Prostate gland (tissue), 2 donors: ENCODE measurements around the gene GSK3A. TPM values are rescaled to one million over a fixed set of nuclear protein-coding genes. Genes with fewer than 3 reads are reported as not detected.

Source experiments
- DNase-seq: peaks from one replicate; pipeline ENCODE4 v3.0.0-alpha.2; 2019; ENCODE audit warnings: low spot score
- H3K27ac ChIP-seq, 2 donors: fragments of 200-600 bp; sonication (generic); 2 replicates each; pipeline ENCODE4 v1.5.1; 2017 to 2019
- H3K27me3 ChIP-seq: fragments of 200-600 bp; sonication (generic); replicated peaks from 2 replicates; pipeline ENCODE4 v1.5.1; 2019; ENCODE audit not compliant: insufficient read depth
- H3K36me3 ChIP-seq, 2 donors: fragments of 200-600 bp; sonication (generic); 1 replicate in 1 of 2; 2 replicates in 1 of 2; pipeline versions ENCODE4 v1.5.1 to v1.8.1; 2017 to 2019
- H3K4me1 ChIP-seq: fragments of 200-600 bp; sonication (generic); replicated peaks from 2 replicates; pipeline ENCODE4 v1.5.1; 2019
- H3K4me3 ChIP-seq, 2 donors: fragments of 200-600 bp; sonication (generic); 2 replicates each; pipeline ENCODE4 v1.5.1; 2017 to 2019
- H3K9me3 ChIP-seq: fragments of 200-600 bp; sonication (generic); 2 replicates; pipeline ENCODE4 v1.5.1; 2017
- POLR2A ChIP-seq: fragments of 450-650 bp; IDR thresholded peaks from one replicate; pipeline ENCODE4 v1.6.1; 2016; ENCODE audit warnings: antibody characterized with exemption, mild to moderate bottlenecking
- POLR2AphosphoS5 ChIP-seq: sonication (generic); formaldehyde crosslinking; IDR thresholded peaks from one replicate; pipeline ENCODE4 v1.6.1; 2017; ENCODE audit warnings: antibody characterized with exemption
- WGBS: methylation state at CpG from one replicate; pipeline ENCODE4 v1.1.5; 2018; 5-methylcytosine and 5-hydroxymethylcytosine counted together
- intact Hi-C: fragments of 100-400 bp; cut with DNase I; formaldehyde crosslinking; loops from one replicate; pipeline ENCODE4 v1.14.2; 2022
- total RNA-seq, 2 donors: library from RNA; depleted of rRNA; stranded (reverse); fragments of >200 nt; gene quantifications; one replicate each; pipeline ENCODE4 v1.1.0, GENCODE V29; 2016
- TF ChIP-seq, protein P1 (sequence below), 4 experiments: fragments of 200-600 bp in 2 of 4; fragments of 450-650 bp in 2 of 4; sonication (generic) in 2 of 4; IDR thresholded peaks; 1 replicate in 3 of 4; 2 replicates in 1 of 4; pipeline ENCODE4 v1.5.1; 2016 to 2019; ENCODE audit warnings: antibody characterized with exemption in 4 of 4, mild to moderate bottlenecking in 2 of 4, moderate library complexity in 2 of 4

Gene GSK3A
- total RNA-seq, 2 donors from 2014 or later = 37.1 to 61.6 TPM

DNA sequence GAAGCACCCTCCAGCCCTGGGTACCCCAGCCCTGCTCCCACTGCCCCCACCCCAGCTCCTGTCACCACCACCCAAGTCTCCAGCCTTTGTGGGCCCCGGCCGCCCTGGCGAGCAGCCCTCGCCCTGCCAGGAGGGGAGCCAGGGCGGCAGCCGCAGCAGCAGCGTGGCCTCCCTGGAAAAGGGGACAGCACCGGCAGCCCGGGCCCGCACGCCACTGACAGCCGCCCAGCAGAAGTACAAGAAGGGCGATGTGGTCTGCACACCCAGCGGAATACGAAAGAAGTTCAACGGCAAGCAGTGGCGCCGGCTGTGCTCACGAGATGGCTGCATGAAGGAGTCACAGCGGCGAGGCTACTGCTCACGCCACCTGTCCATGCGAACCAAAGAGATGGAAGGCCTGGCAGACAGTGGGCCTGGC lies 30.6 kb upstream of the GSK3A start:
- intact Hi-C loops = no loop called here
- Histone ChIP-seq H3K4me1 (peaks cover 10% of the 10 kb centered on the region), H3K9me3 (no peaks in the 10 kb centered on the region), H3K27ac (no peak overlapping the region), H3K27me3 (no peaks in the 10 kb centered on the region), H3K36me3 (peaks cover 15 to 17% of the 10 kb centered on the region in 2 donors), H3K4me3 (no peak overlapping the region)
- TF ChIP-seq POLR2AphosphoS5 = no peak
- TF ChIP-seq, protein P1, sequence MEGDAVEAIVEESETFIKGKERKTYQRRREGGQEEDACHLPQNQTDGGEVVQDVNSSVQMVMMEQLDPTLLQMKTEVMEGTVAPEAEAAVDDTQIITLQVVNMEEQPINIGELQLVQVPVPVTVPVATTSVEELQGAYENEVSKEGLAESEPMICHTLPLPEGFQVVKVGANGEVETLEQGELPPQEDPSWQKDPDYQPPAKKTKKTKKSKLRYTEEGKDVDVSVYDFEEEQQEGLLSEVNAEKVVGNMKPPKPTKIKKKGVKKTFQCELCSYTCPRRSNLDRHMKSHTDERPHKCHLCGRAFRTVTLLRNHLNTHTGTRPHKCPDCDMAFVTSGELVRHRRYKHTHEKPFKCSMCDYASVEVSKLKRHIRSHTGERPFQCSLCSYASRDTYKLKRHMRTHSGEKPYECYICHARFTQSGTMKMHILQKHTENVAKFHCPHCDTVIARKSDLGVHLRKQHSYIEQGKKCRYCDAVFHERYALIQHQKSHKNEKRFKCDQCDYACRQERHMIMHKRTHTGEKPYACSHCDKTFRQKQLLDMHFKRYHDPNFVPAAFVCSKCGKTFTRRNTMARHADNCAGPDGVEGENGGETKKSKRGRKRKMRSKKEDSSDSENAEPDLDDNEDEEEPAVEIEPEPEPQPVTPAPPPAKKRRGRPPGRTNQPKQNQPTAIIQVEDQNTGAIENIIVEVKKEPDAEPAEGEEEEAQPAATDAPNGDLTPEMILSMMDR (IDR thresholded peaks at IDR 0.05) = no peak
- no peak for TF ChIP-seq POLR2A
- 94% methylated on average over 22 of the region's 23 CpGs for WGBS
- DNase-seq = no peak

DNA sequence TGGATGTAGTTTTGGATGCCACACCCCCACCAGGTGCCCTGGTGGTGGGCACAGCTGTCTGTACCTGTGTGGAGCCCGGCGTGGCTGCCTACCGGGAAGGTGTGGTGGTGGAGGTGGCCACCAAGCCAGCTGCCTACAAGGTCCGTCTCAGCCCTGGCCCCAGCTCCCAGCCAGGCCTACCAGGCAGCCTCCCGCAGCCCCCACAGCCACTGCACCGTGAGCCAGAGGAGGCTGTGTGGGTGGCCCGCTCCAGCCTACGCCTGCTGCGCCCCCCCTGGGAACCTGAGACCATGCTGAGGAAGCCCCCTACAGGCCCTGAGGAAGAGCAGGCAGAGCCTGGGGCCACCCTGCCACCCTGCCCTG lies 30.1 kb upstream of the GSK3A start:
- intact Hi-C loops = no loop called here
- Histone ChIP-seq H3K4me1 (peaks cover 10% of the 10 kb centered on the region), H3K9me3 (no peaks in the 10 kb centered on the region), H3K27me3 (no peaks in the 10 kb centered on the region), H3K4me3 (no peak overlapping the region), H3K27ac (no peak overlapping the region), H3K36me3 (peaks cover 15 to 17% of the 10 kb centered on the region in 2 donors)
- TF ChIP-seq POLR2A = no peak
- TF ChIP-seq POLR2AphosphoS5 = no peak
- TF ChIP-seq, protein P1 (IDR thresholded peaks at IDR 0.05) = no peak
- WGBS = 68% methylated on average over 4 of the region's 9 CpGs
- no peak for DNase-seq

DNA sequence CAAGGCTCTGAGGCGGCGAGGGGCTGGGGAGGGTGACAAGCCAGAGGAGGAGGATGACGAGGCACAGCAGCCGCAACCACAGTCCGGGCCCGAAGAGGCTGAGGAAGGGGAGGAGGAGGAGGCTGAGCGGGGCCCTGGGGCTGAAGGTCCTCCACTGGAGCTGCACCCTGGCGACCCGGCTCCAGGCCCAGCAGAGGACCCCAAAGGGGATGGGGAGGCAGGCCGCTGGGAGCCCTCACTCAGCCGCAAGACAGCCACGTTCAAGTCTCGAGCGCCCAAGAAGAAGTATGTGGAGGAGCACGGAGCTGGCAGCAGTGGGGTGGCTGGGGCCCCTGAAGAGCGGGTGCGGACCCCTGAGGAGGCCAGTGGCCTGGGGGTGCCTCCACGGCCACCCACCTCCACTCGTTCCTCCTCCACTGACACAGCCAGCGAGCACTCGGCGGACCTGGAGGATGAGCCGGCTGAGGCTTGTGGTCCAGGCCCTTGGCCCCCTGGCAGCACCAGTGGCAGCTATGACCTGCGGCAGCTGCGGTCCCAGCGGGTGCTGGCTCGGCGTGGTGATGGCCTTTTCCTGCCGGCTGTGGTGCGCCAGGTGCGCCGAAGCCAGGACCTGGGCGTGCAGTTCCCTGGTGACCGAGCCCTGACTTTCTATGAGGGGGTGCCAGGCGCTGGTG lies 29.6 kb upstream of the GSK3A start:
- Histone ChIP-seq H3K9me3 (no peaks in the 10 kb centered on the region), H3K4me3 (no peak overlapping the region), H3K4me1 (peaks cover 10% of the 10 kb centered on the region), H3K27ac (peak overlapping the region; percentile 95 to 99), H3K27me3 (no peaks in the 10 kb centered on the region), H3K36me3 (peaks cover 15 to 17% of the 10 kb centered on the region in 2 donors)
- no peak for DNase-seq
- intact Hi-C loops = no loop called here
- TF ChIP-seq, protein P1 (IDR thresholded peaks at IDR 0.05) = no peak
- TF ChIP-seq POLR2A (no peak), POLR2AphosphoS5 (no peak)
- WGBS = 86% methylated on average over 21 of the region's 35 CpGs

DNA sequence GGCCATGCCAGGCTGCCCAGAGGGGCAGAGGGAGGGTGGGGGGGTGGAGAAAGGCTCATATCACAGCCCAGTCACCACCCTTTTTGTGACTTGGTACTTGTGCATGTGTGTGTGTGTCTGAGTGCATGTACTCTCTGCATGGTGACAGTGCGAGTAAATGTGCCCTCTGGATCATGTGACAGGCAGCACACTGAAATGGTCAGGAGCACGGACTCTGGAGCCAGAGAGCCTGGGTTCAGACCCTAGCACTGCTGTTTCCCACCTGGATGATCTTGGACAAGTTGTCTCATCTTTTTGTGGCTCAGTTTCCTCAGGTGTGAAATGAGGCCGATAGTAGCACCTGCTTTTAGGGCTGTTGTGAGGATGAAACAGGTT lies 28.6 kb upstream of the GSK3A start:
- Histone ChIP-seq H3K27me3 (no peaks in the 10 kb centered on the region), H3K4me1 (peaks cover 10% of the 10 kb centered on the region), H3K9me3 (no peaks in the 10 kb centered on the region), H3K27ac (peak overlapping the region; percentile 95 to 99), H3K4me3 (peak overlapping the region; percentile 60 to 67), H3K36me3 (peaks cover 15 to 17% of the 10 kb centered on the region in 2 donors)
- intact Hi-C loops = no loop called here
- TF ChIP-seq POLR2AphosphoS5 = no peak
- TF ChIP-seq, protein P1 (IDR thresholded peaks at IDR 0.05) = no peak
- no peak for TF ChIP-seq POLR2A
- DNase-seq = no peak
- WGBS = 43% methylated on average over 3 of the region's 3 CpGs

DNA sequence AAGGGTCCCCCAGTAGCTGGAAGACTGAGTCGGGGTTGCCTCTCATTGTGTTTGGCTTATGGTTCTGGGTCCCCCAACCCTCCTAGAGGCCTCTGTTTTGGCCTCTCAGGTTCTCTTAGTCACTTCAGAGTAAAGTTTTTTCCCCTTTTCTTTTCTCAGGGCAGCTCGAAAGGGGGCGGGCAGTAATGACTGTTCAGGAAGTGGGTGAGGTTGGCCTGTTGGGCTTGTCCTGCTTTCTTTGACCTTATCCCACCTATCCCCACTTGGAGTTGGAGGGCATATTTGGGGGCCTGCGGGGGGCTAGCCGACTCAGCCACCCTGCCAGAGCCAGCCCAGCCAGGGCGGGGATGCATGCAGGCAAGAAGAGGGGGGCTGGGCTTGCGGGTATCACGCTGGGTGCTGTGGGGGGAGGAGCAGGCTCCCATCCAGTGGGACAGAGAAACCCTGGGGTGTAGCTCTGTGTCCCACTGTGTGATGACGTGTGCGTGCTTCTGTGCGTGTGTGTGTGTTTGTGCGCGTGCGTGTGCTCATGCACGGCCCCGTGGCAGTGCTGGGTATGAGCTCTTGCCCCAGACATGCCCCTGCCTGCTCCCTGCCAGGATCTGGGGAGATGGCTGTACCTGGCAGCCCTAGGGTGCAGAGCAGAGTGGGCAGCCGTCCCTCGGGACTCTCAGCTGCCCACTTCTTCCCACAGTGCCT lies 28.1 kb upstream of the GSK3A start:
- intact Hi-C loops = no loop called here
- peaks cover 15 to 17% of the 10 kb centered on the region in 2 donors for H3K36me3 ChIP-seq
- no peaks in the 10 kb centered on the region for H3K9me3 ChIP-seq
- H3K4me3 ChIP-seq = peak overlapping the region; percentile 60 to 67
- H3K4me1 ChIP-seq = peaks cover 10% of the 10 kb centered on the region
- DNase-seq = peak; percentile 70
- 8% methylated on average over 18 of the region's 18 CpGs for WGBS
- TF ChIP-seq POLR2AphosphoS5 (peak; percentile 79), POLR2A (peak; percentile 48)
- TF ChIP-seq, protein P1 (IDR thresholded peaks at IDR 0.05) = peak in 1 of 4 experiments; percentile 6
- no peaks in the 10 kb centered on the region for H3K27me3 ChIP-seq
- peak overlapping the region; percentile 95 to 99 for H3K27ac ChIP-seq
